HG03442 (cell line): ENCODE data around the gene LTBP1.
"Not testable (repeated sequence)": the region's sequence is repeated elsewhere in the genome, so short reads cannot be mapped to it uniquely, and the experiment has no call there.

Experiments
- ATAC-seq: cut with Tn5 transposase; IDR thresholded peaks from one replicate; pipeline ENCODE4 v1.9.1; 2021; ENCODE audit warnings: mild to moderate bottlenecking, moderate library complexity; ENCODE audit not compliant: unreplicated experiment

LTBP1 gene

DNA sequence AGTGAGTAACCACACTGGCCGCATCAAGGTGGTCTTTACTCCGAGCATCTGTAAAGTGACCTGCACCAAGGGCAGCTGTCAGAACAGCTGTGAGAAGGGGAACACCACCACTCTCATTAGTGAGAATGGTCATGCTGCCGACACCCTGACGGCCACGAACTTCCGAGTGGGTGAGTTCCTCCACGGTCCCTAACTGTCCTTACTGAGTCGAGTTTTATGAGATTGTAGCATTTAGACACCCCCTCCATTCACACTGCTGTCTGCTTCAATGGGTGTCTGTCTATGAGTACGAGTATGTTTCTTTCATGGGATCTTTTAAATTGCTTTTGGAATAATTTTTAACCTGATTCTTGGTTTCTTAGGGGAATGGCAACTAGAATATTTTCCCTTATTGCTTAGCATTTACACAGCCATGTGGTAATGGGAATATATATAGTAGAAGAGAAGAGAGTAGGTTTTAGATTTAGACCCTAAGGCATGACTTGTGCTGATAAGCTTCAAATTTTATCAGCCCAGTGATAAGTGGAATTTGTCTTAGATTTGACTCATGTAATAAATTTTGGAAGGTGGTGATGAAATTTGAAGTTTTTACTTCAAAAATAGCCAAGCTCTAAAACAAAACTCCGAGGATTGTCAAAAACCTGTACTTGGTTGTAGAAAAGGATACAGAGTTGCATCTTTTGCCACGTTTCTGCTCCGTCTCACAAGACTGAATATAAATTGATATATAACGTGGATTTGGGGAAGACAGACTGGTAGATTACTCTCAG is 188.2 kb downstream of the LTBP1 start:
- ATAC-seq: no peak

DNA sequence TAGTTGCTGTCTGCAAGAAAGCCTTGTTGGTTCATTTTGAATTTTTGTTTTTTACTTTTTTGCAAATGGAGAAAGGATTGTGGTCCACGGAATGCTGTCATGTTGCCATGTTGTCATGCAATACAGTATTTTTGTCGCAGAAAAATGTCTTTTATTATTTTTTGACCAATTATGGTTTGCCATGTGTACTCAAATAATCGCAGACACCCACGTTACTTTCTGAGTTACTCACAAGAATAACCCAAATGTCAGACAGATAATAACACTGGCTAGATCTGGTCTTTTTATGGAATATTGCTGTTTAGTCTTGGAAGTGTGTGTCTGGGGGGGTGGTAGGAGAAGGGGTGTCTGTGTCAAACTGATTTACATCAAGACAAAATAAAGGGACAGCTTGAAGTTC is 188.9 kb downstream of the LTBP1 start:
- ATAC-seq: no peak

DNA sequence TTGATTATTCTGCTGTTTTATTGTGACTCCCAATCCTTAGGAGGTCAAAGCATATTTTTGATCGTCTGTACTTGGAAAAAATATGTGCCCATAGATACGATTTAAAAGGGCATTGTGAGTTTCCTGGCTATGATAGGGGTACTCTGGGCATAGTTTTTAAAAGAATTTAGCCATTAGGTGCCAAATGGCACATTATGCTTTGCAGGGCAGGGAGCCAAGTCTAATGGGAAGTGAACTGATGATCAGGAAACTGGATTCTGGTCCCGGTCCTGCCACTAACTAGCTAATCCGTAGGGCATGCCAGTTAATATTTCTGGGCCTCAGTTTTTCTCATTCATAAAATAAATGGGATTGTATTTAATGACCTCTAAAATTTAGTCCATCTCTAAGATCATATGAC is 189.3 kb downstream of the LTBP1 start:
- ATAC-seq: no peak

DNA sequence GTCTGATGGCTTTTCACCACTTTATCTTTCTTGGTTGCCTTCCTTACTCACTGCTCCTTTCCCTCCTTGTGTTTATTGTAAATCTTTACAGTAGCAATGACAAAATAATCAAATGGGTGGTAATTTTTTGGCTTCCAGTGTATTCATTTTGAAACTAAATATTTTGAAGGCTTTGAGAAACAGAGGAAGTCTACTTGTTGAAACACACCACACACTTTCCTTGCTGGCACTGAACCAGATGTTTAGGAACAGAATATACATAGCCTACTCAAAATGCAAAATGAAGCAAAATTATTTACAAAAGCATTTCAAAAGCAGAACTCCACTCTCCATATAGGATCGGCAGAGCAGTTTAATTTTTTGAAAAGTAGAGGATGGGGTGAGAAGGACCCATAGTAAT is 189.8 kb downstream of the LTBP1 start:
- ATAC-seq: no peak

DNA sequence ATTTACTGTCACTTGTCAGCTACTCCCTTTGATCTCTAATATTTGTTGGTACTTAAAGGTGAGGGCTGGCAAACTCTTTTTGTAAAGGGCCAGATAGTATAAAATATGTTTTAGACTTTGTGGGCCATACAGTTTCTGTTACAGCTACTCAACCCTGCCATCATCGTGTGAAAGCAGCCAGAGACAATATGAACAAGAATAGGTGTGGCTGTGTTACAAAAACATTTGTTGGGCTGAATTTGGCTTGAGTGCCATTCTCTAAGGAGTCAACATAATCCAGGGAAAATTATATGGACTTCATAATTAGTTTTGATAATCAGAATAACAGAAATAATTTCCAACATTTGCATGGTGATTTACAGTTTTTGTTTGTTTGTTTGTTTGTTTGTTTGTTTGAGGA is 190.6 kb downstream of the LTBP1 start:
- no peak for ATAC-seq

DNA sequence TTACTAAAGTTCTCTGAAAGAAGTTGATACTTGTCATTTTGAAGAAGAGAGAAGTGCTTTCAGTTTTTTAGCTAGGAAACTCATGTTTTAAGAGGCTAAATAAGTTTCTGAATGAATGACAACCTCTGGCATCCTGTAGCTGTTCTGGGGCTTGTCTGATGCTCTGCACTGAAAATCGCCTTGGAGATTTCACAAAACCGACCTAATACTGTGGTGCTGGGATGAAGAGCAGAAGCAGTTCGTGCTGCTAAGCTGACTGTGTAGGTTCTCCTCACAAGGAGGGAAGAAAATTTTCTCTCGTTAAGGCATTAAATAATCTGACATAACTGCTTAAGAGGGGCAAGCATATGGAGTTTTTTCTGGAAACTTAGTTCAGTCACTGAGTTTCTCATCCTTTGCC is 193.2 kb downstream of the LTBP1 start:
- ATAC-seq: no peak

DNA sequence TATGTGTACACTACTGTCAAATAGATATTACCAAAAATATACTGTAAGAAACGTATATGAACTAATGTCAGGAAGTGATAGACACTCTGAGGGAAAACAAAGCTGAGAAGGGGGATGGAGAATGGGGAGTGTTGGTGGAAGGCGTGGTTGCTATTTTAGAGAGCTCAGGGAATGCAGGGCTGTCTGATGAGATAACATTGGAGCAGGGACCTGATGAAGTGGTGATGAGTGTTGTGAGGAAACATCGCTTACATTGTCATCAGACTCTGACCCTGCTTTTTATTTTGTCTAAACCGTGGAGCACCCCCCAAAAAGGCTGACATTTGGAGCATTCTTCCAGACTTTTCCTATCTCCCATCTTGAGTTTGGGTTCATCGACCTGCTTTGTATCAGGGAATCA is 194.7 kb downstream of the LTBP1 start:
- ATAC-seq: no peak

DNA sequence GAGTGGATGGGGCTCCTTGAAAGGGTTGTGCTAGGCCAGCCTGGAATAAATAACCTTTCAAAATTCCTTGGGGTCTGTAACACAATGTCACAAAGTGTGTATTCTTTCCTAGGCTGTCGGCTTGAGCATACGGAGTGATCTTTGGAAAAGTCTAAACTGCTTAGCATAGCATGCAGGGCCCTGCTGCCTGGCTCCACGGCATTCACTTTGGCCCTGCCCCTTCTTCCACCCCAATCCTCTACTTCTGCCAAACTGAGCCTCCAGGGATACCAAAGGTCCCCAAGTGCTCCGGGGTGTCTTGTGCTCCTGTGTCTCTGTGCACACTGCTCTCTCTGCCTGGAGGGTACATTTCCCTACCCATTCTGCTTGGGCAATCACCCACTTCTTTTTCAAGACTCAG is 196.1 kb downstream of the LTBP1 start:
- no peak for ATAC-seq

DNA sequence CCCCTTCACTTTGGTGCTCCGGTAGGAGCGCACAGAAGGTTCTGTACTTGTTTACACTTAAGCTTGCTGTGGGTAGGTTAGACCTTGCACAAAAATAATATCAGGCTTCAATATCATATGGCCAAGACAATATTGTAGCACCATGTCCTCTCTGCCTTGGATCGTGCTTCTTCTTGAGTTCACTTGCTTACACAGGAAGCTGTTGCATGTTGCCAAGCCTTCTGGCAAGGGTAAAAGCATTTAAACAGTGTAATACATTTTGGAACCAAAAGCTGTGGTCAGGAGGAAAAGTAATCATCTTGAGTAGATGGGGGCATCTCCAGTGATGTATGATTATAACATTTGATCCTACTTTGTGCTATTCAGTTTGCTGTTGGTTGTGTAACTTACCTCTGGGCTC is 197.5 kb downstream of the LTBP1 start:
- no peak for ATAC-seq

DNA sequence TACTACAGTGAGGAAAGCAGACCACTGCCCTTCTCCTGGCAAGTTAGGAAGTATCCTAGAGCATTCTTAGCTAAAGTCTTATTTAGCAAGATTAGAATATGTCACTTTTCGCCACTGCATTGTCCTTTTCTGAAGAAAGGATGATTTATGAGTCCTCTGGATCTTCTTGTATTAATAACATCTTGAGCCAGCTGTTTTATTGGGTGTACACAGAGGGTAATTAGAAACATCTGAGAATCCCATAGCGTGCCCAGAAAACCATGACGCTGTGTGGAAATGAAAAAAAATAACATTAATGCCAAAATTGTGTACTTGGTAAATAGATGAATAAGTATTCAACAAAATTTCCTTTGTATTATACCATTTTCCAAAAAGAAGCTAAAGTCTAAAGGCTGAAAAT is 198.7 kb downstream of the LTBP1 start:
- ATAC-seq: no peak

DNA sequence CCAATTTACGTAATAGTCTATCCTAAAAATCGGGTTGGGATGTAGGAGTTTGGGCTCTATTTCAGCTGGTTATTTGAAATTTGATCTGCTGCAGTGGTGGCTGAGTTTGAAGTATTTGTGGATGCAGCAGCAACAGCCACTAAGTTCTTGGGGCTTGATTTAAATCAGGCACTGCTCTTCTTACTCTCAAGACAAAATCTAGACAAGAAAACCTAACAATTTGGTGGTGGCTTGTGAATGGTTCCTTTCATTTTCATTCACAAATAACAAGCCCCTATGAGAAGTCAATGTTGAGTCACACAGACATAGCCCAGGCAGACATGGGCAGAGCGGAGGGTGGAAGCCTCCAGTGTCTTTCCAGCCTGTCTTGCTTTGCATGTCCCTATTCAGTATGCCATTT is 199.3 kb downstream of the LTBP1 start:
- no peak for ATAC-seq

DNA sequence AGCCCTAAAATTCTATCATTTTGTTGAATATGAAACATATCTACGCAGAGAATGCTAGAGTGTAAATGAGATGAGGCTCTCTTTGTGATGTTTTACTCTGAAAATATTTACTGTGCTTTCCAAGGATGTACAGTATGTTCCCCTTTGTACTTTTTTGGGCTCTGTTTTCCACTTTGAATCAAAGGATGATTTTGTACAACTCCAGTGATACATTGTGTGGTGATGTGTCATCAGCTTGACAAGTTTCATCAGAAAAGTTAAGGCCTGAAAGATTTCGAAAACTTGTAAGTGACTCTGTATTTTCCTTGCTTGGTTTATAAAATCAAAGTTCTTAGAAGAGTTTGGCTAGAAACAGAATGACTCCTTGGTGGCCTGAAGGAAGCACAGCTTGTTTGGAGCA is 206.3 kb downstream of the LTBP1 start:
- no peak for ATAC-seq

DNA sequence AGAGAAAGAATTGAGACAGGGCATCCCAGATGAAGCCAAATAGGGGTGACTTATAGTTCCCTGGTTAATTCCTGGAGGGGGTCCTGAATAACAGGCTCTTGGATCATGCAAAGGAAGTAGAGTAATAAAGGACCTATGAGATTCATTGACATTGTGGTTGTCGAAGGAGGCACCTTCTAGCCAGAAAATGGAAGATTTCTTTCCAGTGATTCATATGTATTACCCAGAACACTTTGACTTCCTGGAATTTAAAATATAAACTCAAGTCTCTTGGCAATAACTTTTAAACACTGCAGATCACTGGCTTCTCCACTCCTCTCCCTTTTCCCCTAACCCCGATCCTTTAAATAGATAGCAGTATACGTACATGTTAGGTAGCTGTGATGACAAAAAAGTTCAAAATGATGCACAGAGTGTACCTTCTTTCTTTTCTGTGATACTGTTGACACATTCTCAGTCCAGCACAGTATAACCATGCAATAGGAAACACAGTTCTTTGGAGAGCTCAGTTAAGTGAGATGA is 211.8 kb downstream of the LTBP1 start:
- ATAC-seq: no peak

DNA sequence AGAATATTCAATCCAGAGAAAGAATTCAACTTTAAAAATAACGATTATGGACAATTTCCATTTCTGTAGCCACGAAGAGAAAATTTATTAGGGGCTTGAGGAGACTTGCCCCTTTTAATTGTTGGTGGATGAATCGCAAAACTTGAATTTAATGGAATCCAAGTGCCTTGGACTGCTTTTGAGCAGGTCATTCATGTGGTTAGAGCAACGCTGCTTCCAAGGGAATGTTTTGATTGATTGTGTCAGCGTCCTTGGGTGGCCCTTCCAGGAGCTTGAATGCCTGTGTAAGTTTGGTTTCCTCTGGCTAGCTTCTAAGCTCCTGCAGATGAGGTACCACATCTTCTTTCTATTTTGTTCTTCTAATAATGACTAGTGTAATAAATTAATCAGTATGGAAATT is 213.4 kb downstream of the LTBP1 start:
- ATAC-seq: no peak

DNA sequence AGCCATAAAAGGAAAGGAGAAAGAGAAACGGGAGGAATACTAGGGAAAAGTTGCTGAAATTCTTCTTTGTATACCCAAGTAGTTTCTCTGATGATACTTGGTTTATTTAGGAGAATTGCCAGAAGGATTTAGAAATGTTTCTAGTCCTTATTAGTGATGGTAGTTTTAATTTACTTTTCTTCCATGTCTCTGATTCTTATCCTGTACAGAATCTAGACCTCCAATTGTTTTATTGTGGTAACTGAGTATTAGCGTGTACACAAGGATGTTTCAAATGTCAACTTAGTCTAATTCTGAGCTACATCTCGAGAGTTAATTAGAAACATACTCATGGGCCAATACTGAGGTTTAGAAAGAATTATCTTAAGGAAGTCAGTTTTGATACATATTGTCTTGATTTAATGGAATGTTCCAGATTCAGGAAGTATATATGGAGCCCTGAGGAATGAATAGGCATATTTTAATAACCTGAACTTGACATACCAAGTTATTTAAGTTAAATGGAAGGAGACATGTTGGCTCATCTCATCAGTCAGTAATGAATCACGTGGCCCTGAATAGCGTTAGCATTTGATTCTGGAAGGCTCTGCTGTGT is 219.6 kb downstream of the LTBP1 start:
- no peak for ATAC-seq

DNA sequence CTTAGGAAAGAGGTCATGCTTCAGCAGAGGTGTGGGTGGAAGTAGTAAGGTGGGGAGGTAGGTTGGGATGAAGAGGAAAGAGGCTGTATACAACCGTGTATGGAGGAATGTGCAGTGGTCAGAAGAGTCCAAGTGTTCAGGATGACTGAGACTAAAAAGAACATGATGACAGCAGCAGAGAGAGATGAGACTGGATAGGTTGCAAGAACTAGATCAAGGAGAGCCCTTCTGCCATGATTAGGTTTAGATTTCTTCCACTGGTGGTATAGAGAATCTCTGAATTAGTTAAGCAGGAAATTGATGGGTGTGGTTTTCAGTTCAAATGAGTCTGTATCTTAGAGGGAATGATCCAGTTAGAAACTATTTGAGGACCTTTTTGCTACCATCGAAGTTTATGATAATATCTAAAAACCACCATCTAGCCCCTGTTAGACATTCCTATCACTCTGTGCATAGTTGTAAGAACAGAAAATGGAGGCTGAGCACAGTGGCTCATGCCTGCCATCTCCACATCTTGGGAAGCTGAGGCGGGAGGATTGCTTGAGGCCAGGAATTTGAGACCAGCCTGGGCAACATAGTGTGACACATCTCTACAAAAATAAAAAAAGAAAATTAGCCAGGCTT is 221.0 kb downstream of the LTBP1 start:
- no peak for ATAC-seq

DNA sequence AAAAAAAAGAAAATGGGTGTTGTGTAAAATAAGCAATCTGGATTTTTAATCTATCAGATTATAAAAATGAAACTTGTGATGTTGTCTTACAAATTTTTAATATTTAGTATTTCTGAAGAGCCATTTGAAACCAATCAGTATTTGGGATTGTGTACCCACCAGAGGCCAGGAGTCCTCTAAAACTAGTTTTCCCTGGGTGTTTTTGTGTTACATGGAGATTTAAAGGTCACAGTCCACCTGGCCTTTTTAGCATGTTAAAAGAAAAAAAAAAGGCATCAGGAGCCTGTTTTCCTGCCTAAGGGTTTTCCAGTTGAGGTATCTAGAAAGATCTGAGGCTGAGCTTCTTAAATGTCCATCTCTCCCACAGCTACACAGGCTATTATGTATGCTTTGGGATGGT is 221.7 kb downstream of the LTBP1 start:
- no peak for ATAC-seq

DNA sequence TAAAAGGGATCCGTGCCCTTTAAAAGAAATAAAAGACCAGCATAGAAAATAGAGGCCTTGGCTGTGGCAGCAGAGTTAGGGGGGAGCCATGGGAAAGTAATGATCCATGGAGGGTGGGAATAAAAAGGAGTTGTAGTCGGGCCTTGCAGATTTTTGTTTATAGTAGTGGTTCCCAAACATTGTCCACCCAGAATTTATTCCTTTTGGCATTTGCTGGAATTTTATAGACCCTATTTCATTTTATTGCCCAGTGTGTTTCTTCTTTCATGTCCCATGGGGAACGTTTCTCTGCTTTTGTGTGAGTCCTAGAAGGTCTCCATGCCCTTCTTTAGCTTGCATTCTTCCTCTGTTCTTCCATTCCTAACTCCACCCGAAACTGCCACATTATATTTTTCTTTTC is 222.2 kb downstream of the LTBP1 start:
- no peak for ATAC-seq

DNA sequence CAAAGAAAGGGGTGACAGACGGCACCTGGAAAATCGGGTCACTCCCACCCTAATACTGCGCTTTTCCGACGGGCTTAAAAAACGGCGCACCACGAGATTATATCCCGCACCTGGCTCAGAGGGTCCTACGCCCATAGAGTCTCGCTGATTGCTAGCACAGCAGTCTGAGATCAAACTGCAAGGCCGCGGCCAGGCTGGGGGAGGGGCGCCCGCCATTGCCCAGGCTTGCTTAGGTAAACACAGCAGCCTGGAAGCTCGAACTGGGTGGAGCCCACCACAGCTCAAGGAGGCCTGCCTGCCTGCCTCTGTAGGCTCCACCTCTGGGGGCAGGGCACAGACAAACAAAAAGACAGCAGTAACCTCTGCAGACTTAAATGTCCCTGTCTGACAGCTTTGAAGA is 223.5 kb downstream of the LTBP1 start:
- not testable (repeated sequence) for ATAC-seq

DNA sequence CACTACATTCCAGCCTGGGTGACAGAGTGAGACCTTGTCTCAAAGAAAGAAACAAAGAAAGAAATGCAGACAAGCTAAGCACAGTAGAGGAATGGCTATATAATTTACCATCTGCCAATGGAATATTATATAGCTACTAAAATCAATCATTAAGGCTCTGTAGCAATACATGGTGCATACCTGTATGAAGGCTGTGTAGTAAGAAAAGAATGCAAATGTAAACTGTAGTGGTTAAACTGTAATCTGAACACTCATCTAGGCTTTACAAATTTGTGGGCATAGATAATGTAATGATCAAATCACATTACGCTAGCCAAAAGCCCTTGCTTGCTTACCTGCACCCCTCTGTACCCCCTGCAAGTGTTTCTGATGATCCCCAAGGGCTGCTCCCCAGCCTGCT is 230.9 kb downstream of the LTBP1 start:
- no peak for ATAC-seq

DNA sequence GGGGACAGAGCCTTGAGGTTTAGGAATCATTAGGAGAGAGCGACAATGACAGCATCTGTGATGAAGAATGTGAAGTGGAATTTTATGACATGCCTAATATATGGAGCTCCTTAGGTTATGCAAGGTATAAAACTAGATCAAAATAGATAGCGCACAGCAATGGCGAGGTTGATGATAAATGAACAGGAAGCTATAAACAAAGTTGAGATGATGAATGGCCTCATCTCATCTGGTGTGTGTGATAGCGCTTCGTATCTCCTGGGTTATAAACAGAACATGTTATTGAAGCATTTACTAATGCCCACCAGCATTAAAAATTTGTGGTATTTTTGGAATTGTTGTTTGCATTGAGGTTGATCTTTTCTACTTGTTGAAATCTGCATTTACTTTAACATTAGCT is 231.5 kb downstream of the LTBP1 start:
- no peak for ATAC-seq

DNA sequence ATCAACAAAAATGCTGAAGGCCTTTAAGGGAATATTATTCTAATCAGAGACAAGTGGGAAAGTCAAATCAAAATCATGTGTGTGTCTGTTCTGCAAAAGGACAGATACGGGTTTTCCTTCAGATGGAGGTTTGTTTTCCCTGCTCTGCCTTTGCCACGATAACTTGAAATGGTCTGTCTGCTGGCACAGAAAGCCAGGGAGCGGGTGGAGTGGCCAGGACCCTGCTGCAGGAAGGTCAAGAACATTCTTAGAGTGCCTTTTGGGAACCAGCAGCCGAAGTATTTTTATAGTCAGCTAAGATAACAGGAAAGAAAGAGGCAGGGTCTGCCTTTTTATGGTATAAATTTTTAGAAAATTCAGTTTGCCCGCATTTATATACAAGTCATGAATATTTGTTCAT is 234.2 kb downstream of the LTBP1 start:
- ATAC-seq: no peak
